B cell (primary cell): ENCODE measurements around the gene FLVCR1. TPM values are rescaled to one million over a fixed set of nuclear protein-coding genes. Genes with fewer than 3 reads are reported as not detected.

Experiments used
- ATAC-seq: fragments of 200-7000 bp; cut with Tn5 transposase; one replicate; pipeline ENCODE4 v1.10.0; 2021; ENCODE audit warnings: low read depth, mild to moderate bottlenecking, moderate number of reproducible peaks, moderate library complexity
- CTCF ChIA-PET: fragments of 350-600 bp; sonication (Branson Sonifier 250); formaldehyde crosslinking; loops from one replicate; lab custom pipeline; 2021; ENCODE audit warnings: antibody characterized with exemption, inconsistent platforms; lab: Charles Lee
- POLR2A ChIA-PET: fragments of 350-600 bp; sonication (Branson Sonifier 250); formaldehyde crosslinking; loops from one replicate; lab custom pipeline; 2021; ENCODE audit warnings: antibody characterized with exemption; lab: Charles Lee
- DNase-seq: peaks from one replicate; pipeline ENCODE4 v3.0.0; 2013
- H2AFZ ChIP-seq: 2 replicates; pipeline ENCODE4 v1.6.1; 2012; ENCODE audit warnings: mild to moderate bottlenecking, low read depth, low read length; ENCODE audit not compliant: insufficient read depth, poor library complexity, severe bottlenecking
- H3K27ac ChIP-seq, 2 donors: 1 replicate in 1 of 2; 2 replicates in 1 of 2; pipeline ENCODE4 v1.5.1; 2012 to 2013; ENCODE audit warnings: low read length in 2 of 2, mild to moderate bottlenecking in 2 of 2, moderate library complexity in 1 of 2
- H3K27me3 ChIP-seq, 4 experiments: fragments of 200-600 bp in 1 of 4; sonication (generic) in 1 of 4; replicated peaks in 1 of 4; 1 replicate in 2 of 4; 2 replicates in 2 of 4; pipeline versions ENCODE4 v1.6.1 to v1.7.0; 2013 to 2016; ENCODE audit warnings: low read length in 3 of 4, mild to moderate bottlenecking in 2 of 4, mixed read lengths in 1 of 4, moderate library complexity in 1 of 4; ENCODE audit not compliant: insufficient read depth in 4 of 4, control insufficient read depth in 3 of 4; ENCODE audit errors: control extremely low read depth in 1 of 4
- H3K36me3 ChIP-seq, 2 experiments: replicated peaks in 1 of 2; 1 replicate in 1 of 2; 2 replicates in 1 of 2; pipeline versions ENCODE4 v1.6.1 to v1.7.1; 2013; ENCODE audit warnings: low read length in 1 of 2; ENCODE audit not compliant: insufficient read depth in 2 of 2, control insufficient read depth in 1 of 2; ENCODE audit errors: control extremely low read depth in 1 of 2, extremely low read depth in 1 of 2
- H3K4me1 ChIP-seq, 2 donors: fragments of 200-600 bp in 1 of 2; sonication (generic) in 1 of 2; 1 replicate in 1 of 2; 2 replicates in 1 of 2; pipeline versions ENCODE4 v1.5.1 to v1.6.1; 2013 to 2017; ENCODE audit warnings: low read length in 2 of 2; ENCODE audit not compliant: control insufficient read depth in 2 of 2, insufficient read depth in 2 of 2
- H3K4me2 ChIP-seq: replicated peaks from 2 replicates; pipeline ENCODE3; 2012; ENCODE audit warnings: mild to moderate bottlenecking, low read depth, low read length; ENCODE audit not compliant: poor library complexity, severe bottlenecking
- H3K4me3 ChIP-seq, 5 experiments: fragments of 200-600 bp in 1 of 5; sonication (generic) in 1 of 5; 1 replicate in 3 of 5; 2 replicates in 2 of 5; pipeline versions ENCODE4 v1.5.1 to v1.7.0; 2011 to 2016; ENCODE audit warnings: low read length in 4 of 5, mild to moderate bottlenecking in 4 of 5, low read depth in 2 of 5, control low read depth in 1 of 5, moderate library complexity in 1 of 5; ENCODE audit not compliant: insufficient read depth in 1 of 5; ENCODE audit errors: control extremely low read depth in 1 of 5, extremely low read depth in 1 of 5
- H3K79me2 ChIP-seq: fragments of 200-600 bp; sonication (generic); one replicate; pipeline ENCODE4 v1.6.0; 2016; ENCODE audit warnings: low read length; ENCODE audit not compliant: control insufficient read depth, insufficient read depth
- H3K9ac ChIP-seq: fragments of 200-600 bp; sonication (generic); 2 replicates; pipeline ENCODE4 v1.6.1; 2017; ENCODE audit warnings: mild to moderate bottlenecking, low read length, moderate library complexity
- H3K9me3 ChIP-seq, 3 donors: one replicate each; pipeline versions ENCODE4 v1.6.1 to v1.7.1; 2013; ENCODE audit warnings: low read length in 2 of 3; ENCODE audit not compliant: control insufficient read depth in 2 of 3, insufficient read depth in 1 of 3; ENCODE audit errors: control extremely low read depth in 1 of 3
- H4K20me1 ChIP-seq: 2 replicates; pipeline ENCODE4 v1.6.0; 2012; ENCODE audit warnings: mild to moderate bottlenecking, low read length; ENCODE audit not compliant: insufficient read depth, control insufficient read depth, poor library complexity, severe bottlenecking
- H3K27ac Mint-ChIP-seq: one replicate; pipeline ENCODE4 v1.8.0; 2021; ENCODE audit warnings: mixed read lengths
- H3K27me3 Mint-ChIP-seq: one replicate; pipeline ENCODE4 v1.8.0; 2021; ENCODE audit warnings: mixed read lengths
- H3K4me1 Mint-ChIP-seq: one replicate; pipeline ENCODE4 v1.8.0; 2021; ENCODE audit warnings: mixed read lengths
- H3K4me3 Mint-ChIP-seq: one replicate; pipeline ENCODE4 v1.8.0; 2021; ENCODE audit warnings: mixed read lengths
- H3K9me3 Mint-ChIP-seq: one replicate; pipeline ENCODE4 v1.8.0; 2022; ENCODE audit warnings: mixed read lengths; ENCODE audit not compliant: insufficient read depth
- CTCF ChIP-seq: fragments of 200-600 bp; IDR thresholded peaks from one replicate; pipeline ENCODE4 v1.8.0; 2022; ENCODE audit warnings: antibody characterized with exemption, mild to moderate bottlenecking
- EZH2 ChIP-seq: IDR thresholded peaks from 2 replicates; pipeline ENCODE4 v1.6.1; 2012; ENCODE audit warnings: borderline replicate concordance, low read depth, mild to moderate bottlenecking, moderate library complexity, low read length; ENCODE audit not compliant: insufficient read depth, poor library complexity, severe bottlenecking
- WGBS: methylation state at CpG from one replicate; pipeline ENCODE4 v1.1.5; 2013; ENCODE audit warnings: missing lambda C conversion rate; ENCODE audit not compliant: insufficient coverage; 5-methylcytosine and 5-hydroxymethylcytosine counted together
- intact Hi-C: fragments of 100-400 bp; cut with micrococcal nuclease; formaldehyde crosslinking; loops from one replicate; pipeline ENCODE4 v1.10.0; 2022
- polyA plus RNA-seq: library from polyadenylated mRNA; depleted of rRNA; stranded (reverse); fragments of >200 nt; gene quantifications from 2 replicates; pipeline ENCODE4 v1.2.3, GENCODE V29; 2012
- total RNA-seq, 2 donors: library from RNA; stranded (reverse); fragments of 120-200 nt in 1 of 2; gene quantifications; 1 replicate in 1 of 2; 2 replicates in 1 of 2; pipeline versions ENCODE4 v1.2.3 to v1.2.4, GENCODE V29; 2013 to 2022

The FLVCR1 gene
- total and polyA plus RNA-seq, 2 donors (not counting 1 experiment from before 2014, with no cell fraction given): 3.9 to 19.2 TPM

GRCh38 chr1:212922016-212922415, 63.9 kb downstream of the FLVCR1 start:
- POLR2A ChIA-PET: no interaction called here
- Histone ChIP-seq H3K36me3 (no peaks in the 10 kb centered on the region), H3K9ac (no peak overlapping the region), H3K4me2 (no peak overlapping the region), H3K4me1 (no peaks in the 10 kb centered on the region), H3K27me3 (peaks cover 0 to 2% (median 0%) of the 10 kb centered on the region in 4 experiments), H3K79me2 (no peaks in the 10 kb centered on the region), H3K27ac (no peak overlapping the region), H2AFZ (no peak overlapping the region), H4K20me1 (no peaks in the 10 kb centered on the region), H3K4me3 (no peak overlapping the region), H3K9me3 (no peaks in the 10 kb centered on the region)
- Mint-ChIP-seq H3K4me3 (no peak overlapping the region), H3K4me1 (peaks cover 2% of the 10 kb centered on the region), H3K27me3 (peaks cover 13% of the 10 kb centered on the region), H3K27ac (no peak overlapping the region), H3K9me3 (peaks cover under 1% of the 10 kb centered on the region)
- CTCF ChIA-PET: no interaction called here
- WGBS: 86% methylated on average over 1 of the region's 5 CpGs
- TF ChIP-seq CTCF: no peak
- no peak for TF ChIP-seq EZH2
- ATAC-seq (no peak), DNase-seq (no peak)
- intact Hi-C loops: no loop called here

GRCh38 chr1:212926372-212926771, 68.3 kb downstream of the FLVCR1 start:
- POLR2A ChIA-PET: no interaction called here
- Histone ChIP-seq H3K27ac (no peak overlapping the region), H2AFZ (no peak overlapping the region), H3K4me3 (no peak overlapping the region), H3K36me3 (no peaks in the 10 kb centered on the region), H3K27me3 (no peaks in the 10 kb centered on the region), H3K4me1 (no peaks in the 10 kb centered on the region), H3K9ac (no peak overlapping the region), H4K20me1 (no peaks in the 10 kb centered on the region), H3K4me2 (no peak overlapping the region), H3K9me3 (no peaks in the 10 kb centered on the region), H3K79me2 (no peaks in the 10 kb centered on the region)
- peaks cover 2% of the 10 kb centered on the region for H3K4me1 Mint-ChIP-seq
- H3K9me3 Mint-ChIP-seq: peaks cover 2% of the 10 kb centered on the region
- peaks cover 5% of the 10 kb centered on the region for H3K27me3 Mint-ChIP-seq
- H3K4me3 Mint-ChIP-seq: no peak overlapping the region
- CTCF ChIA-PET: no interaction called here
- TF ChIP-seq CTCF: no peak
- TF ChIP-seq EZH2: no peak
- DNase-seq (no peak), ATAC-seq (no peak)
- H3K27ac Mint-ChIP-seq: no peak overlapping the region
- intact Hi-C loops: no loop called here
- 92% methylated on average over 5 of the region's 6 CpGs for WGBS
